Gastroesophageal sphincter (tissue), 4 donors: Measurements from ENCODE around the gene MZT2B. TPM values are rescaled to one million over a fixed set of nuclear protein-coding genes. Genes with fewer than 3 reads are reported as not detected.
A peak's percentile ranks its signal among the peaks of the same experiment; 100 is the strongest.
"Not testable (repeated sequence)": the region's sequence is repeated elsewhere in the genome, so short reads cannot be mapped to it uniquely, and the experiment has no call there.

Experiments
- ATAC-seq: fragments of 150-250 bp; one replicate; pipeline ENCODE4 v1.9.1; 2016; ENCODE audit warnings: mild to moderate bottlenecking, moderate library complexity
- H3K27ac ChIP-seq, 4 donors: fragments of 200-600 bp; sonication (generic) in 3 of 4; 1 replicate in 3 of 4; 2 replicates in 1 of 4; pipeline ENCODE4 v1.5.1; 2016 to 2019
- H3K27me3 ChIP-seq: fragments of 200-600 bp; sonication (generic); one replicate; pipeline ENCODE4 v1.5.1; 2019
- H3K36me3 ChIP-seq, 2 donors: fragments of 200-600 bp; sonication (generic); one replicate each; pipeline ENCODE4 v1.5.1; 2019; ENCODE audit warnings: control low read depth in 1 of 2
- H3K4me1 ChIP-seq, 3 donors: fragments of 200-600 bp; sonication (generic); 1 replicate in 2 of 3; 2 replicates in 1 of 3; pipeline ENCODE4 v1.5.1; 2016 to 2019; ENCODE audit warnings: control low read depth in 2 of 3
- H3K4me3 ChIP-seq, 2 donors: fragments of 200-600 bp; sonication (generic); one replicate each; pipeline ENCODE4 v1.5.1; 2019; ENCODE audit warnings: mild to moderate bottlenecking in 1 of 2, moderate library complexity in 1 of 2
- H3K9me3 ChIP-seq, 3 donors: fragments of 200-600 bp; sonication (generic); one replicate each; pipeline ENCODE4 v1.5.1; 2017 to 2019; ENCODE audit warnings: control low read depth in 2 of 3
- EP300 ChIP-seq: sonication (generic); formaldehyde crosslinking; IDR thresholded peaks from one replicate; pipeline ENCODE4 v1.6.1; 2017; ENCODE audit warnings: antibody characterized with exemption, mild to moderate bottlenecking
- POLR2A ChIP-seq, 2 donors: fragments of 450-650 bp; IDR thresholded peaks; one replicate each; pipeline ENCODE4 v1.6.1; 2017; ENCODE audit warnings: antibody characterized with exemption in 2 of 2, mild to moderate bottlenecking in 2 of 2, moderate library complexity in 1 of 2
- POLR2AphosphoS5 ChIP-seq: sonication (generic); formaldehyde crosslinking; IDR thresholded peaks from one replicate; pipeline ENCODE4 v1.6.1; 2017; ENCODE audit warnings: antibody characterized with exemption
- WGBS, 2 donors: methylation state at CpG; one replicate each; pipeline ENCODE4 v1.1.5; 2018; ENCODE audit warnings: low coverage in 1 of 2; 5-methylcytosine and 5-hydroxymethylcytosine counted together
- total RNA-seq, 4 donors: library from RNA; depleted of rRNA; stranded (reverse); fragments of >200 nt; gene quantifications; one replicate each; pipeline ENCODE4 v1.1.0, GENCODE V29; 2016
- TF ChIP-seq, protein P1 (sequence below), 4 experiments: fragments of 200-600 bp in 2 of 4; fragments of 450-650 bp in 2 of 4; sonication (generic) in 1 of 4; IDR thresholded peaks; one replicate each; pipeline ENCODE4 v1.5.1; 2017 to 2019; ENCODE audit warnings: antibody characterized with exemption in 4 of 4, mild to moderate bottlenecking in 2 of 4, moderate library complexity in 2 of 4

MZT2B gene
- total RNA-seq, 4 donors from 2014 or later, result 144 to 174 (median 154) TPM

DNA sequence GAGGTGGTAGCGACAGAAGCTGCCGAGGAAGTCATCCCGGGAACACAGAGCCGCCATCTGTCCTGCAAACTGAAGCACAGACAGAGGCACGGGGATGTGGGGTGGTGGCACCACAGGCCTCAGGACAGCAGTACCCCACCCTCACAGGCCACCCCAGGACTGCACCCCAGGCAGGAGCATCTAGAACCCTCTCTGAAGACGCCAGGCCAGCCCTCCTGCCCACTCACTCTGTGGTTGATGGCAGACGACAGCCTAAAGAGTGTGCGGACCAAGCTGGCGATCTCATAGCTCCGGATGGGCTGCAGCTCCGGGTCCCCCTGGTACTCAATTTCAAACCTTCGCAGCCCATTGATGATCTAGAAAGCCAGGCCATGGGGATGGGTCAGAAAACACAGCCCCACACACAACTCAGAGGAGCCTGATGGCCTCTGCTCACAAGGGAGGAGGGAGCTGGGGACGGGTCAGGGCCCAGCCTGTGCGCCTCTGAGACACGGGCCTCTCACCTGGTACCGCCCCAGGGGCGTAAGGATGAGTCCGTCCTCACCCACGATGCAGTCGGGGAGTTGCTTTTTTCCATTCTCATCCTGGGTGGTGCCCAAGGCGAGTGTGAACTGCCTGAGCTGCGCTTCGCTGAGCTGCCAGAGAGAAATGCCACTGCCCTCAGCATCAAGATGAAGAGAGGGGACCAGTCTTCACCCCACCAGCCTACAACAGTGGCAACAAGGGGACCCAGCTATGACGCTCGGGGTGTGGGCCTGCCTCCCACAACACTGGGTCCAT, 29.1 kb upstream of the MZT2B start:
- ATAC-seq, result no peak
- Histone ChIP-seq H3K27me3 (no peaks in the 10 kb centered on the region), H3K4me3 (no peak overlapping the region), H3K4me1 (peaks cover 0 to 3% (median 0%) of the 10 kb centered on the region in 3 donors), H3K9me3 (no peaks in the 10 kb centered on the region), H3K36me3 (peaks cover 0 to 67% of the 10 kb centered on the region in 2 donors), H3K27ac (no peak overlapping the region)
- 77 to 80% methylated on average over 4 to 5 of the region's 25 CpGs for WGBS, 2 donors
- TF ChIP-seq POLR2A (IDR thresholded peaks at IDR 0.05) (no peak), EP300 (no peak), POLR2AphosphoS5 (no peak)
- TF ChIP-seq, protein P1, sequence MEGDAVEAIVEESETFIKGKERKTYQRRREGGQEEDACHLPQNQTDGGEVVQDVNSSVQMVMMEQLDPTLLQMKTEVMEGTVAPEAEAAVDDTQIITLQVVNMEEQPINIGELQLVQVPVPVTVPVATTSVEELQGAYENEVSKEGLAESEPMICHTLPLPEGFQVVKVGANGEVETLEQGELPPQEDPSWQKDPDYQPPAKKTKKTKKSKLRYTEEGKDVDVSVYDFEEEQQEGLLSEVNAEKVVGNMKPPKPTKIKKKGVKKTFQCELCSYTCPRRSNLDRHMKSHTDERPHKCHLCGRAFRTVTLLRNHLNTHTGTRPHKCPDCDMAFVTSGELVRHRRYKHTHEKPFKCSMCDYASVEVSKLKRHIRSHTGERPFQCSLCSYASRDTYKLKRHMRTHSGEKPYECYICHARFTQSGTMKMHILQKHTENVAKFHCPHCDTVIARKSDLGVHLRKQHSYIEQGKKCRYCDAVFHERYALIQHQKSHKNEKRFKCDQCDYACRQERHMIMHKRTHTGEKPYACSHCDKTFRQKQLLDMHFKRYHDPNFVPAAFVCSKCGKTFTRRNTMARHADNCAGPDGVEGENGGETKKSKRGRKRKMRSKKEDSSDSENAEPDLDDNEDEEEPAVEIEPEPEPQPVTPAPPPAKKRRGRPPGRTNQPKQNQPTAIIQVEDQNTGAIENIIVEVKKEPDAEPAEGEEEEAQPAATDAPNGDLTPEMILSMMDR (IDR thresholded peaks at IDR 0.05), result no peak

DNA sequence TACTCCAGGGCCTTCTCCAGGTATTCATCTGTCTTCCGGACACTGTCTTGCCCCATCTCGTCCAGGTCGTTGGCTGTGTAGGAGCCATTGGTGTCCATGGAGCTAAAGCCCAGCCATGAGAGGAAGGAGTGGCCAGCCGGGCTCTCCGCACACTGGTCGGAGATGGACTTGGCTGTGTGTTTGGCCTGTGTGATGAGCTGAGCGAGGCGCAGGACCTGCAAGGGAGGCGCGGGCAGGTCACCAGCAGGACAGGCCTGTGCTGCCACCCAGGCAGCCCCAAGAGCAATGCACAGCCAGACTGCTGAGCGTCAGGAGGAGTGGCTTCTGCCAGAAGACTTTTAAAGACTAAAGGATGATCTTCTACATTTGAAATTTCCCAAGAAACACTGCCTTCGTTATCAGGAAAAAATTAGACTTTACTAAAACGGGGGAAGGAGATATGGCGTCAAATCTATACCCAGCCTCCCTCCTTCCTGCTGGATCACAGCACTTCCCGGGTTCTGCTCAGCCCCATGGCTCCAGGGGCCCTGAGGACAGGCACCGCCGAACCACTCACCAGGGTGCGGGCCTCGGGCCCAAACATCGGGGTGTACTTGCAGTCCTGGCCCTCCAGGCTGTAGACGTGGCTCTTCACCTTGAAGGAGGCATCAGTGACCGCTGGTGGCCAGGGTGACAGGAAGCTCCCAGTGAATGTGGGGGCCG, 28.2 kb upstream of the MZT2B start:
- H3K36me3 ChIP-seq, result peaks cover 0 to 76% of the 10 kb centered on the region in 2 donors
- H3K9me3 ChIP-seq, H3K4me1 ChIP-seq, ATAC-seq, H3K27me3 ChIP-seq, H3K4me3 ChIP-seq, H3K27ac ChIP-seq: not testable (repeated sequence)
- WGBS, 2 donors, result 84% methylated on average over 3 of the region's 23 CpGs; no CpG with 5 or more reads in 1 of the 2 donors

DNA sequence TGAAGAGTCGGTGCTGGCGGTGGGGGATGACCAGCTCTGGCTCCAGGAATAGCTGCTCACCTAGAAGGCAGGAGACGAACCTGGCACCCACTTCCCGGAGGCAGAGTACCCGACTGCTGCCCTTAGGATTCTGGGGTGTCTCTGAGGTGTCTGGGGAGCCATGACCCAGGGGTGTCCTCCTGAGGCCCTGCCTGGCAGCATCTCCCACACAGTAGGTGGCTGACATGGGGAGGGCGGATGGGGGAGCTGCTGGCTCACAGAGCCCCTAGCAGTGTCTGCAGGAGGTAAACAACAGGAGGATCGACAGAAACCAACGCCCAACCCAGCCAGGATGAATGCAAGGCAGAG, 27.7 kb upstream of the MZT2B start:
- not testable (repeated sequence) for H3K27me3 ChIP-seq, ATAC-seq, H3K4me3 ChIP-seq, H3K9me3 ChIP-seq, H3K27ac ChIP-seq, H3K4me1 ChIP-seq
- H3K36me3 ChIP-seq, result peaks cover 0 to 81% of the 10 kb centered on the region in 2 donors
- no CpG with 5 or more reads among the region's 8 CpGs for WGBS, 2 donors

DNA sequence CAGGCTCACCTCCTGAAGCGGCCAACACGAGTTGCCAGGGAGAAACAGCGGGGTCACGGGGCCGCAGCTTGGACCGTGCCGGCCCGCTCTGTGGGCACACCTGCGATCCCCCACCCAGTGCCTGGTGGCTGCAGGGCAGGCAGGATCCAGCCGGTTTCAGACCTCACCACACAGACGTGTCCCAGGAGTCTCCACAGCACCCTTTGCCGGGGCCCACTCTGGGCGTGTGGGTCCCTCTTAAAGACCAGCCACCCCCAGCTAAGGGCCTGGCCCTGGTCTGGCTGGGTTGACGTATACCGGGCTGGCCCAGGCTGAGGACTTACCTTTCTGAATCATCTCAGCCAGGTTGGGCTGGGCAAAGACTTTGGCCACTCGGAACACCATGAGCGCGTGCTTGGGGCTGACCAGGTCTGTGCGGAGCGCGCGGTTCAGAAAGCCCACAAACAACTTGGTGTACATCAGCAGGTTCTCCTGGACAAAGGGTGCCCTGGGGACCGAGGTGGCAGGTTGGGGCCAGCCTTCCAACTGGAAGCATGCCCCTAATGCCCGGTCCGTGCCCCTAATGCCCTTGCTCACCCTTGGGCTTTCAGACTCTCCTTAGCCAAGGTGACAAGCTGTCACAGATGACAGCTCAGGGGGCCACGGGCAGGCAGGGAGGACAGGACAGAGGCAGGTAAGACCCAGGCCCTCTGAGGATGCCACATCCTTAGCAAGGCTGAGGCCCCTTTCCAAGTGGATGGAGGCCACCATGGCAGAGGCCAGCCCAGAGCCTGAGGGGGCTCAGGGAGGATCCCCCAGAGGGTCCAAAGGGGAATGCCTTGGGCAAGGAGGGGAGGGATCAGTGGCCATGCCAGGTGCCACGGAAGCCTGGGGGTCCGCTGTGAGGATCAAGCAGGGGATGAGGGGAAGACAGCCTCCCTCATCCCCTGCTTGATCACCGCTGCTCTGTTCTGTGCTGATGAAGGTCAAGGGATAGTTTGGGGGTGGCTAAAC, 27.0 kb upstream of the MZT2B start:
- H3K4me1 ChIP-seq, result peaks cover 0 to 3% (median 0%) of the 10 kb centered on the region in 3 donors
- H3K9me3 ChIP-seq, result no peaks in the 10 kb centered on the region
- H3K36me3 ChIP-seq, result peaks cover 0 to 88% of the 10 kb centered on the region in 2 donors
- H3K4me3 ChIP-seq, result no peak overlapping the region
- ATAC-seq, result no peak
- H3K27me3 ChIP-seq, result no peaks in the 10 kb centered on the region
- TF ChIP-seq, protein P1 (IDR thresholded peaks at IDR 0.05), result no peak
- no CpG with 5 or more reads among the region's 29 CpGs for WGBS, 2 donors
- H3K27ac ChIP-seq, result no peak overlapping the region

DNA sequence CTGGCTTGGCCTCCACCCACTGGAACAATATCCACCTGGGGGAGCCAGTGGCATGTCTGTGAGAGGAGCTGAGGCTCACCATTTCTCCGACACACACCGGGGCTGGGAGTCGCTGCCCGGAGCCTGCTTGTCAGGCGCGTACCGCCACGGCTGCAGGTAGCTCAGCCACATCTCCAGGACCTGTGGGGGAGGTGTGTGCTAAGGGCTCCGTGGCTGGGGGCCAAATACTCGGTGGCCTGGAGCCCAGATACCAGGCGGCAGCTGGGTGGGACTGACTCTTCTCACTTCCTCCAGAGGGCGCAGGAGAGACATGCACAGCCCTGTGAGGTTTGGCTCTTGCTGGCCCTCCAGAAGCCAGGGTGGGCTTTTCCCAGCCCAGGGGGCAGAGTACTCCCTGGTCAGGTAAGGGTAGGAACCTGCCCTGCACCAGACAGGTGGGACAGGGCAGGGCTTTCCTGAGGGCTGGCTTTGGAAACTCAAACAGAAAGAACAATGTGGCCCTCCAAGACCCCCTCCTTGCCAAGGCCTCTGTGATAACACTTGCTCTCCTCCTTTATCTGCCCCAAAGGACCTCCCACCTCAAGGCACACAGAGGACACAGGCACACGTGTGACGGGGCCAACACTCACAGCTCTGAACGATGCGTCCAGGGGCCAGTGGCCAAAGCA, 26.0 kb upstream of the MZT2B start:
- peaks cover 0 to 92% of the 10 kb centered on the region in 2 donors for H3K36me3 ChIP-seq
- H3K4me1 ChIP-seq, H3K4me3 ChIP-seq, H3K9me3 ChIP-seq, H3K27ac ChIP-seq, H3K27me3 ChIP-seq: not testable (repeated sequence)
- no CpG with 5 or more reads among the region's 16 CpGs for WGBS, 2 donors
- TF ChIP-seq, protein P1 (IDR thresholded peaks at IDR 0.05), result peak in 2 of 4 experiments; percentile 36 to 57
- ATAC-seq, result peak; percentile 55
